ENCODE data around the gene PNP.

The PNP gene

GRCh38 chr14:20456971-20457370 is 12.2 kb upstream of the PNP start:
- H3K27me3 ChIP-seq: no peaks in the 10 kb centered on the region
- TF ChIP-seq CTCF (IDR thresholded peaks at IDR 0.05): no peak
- no peak overlapping the region for H3K4me3 ChIP-seq
- H3K9me3 ChIP-seq: no peaks in the 10 kb centered on the region
- no peak for DNase-seq
- no peak overlapping the region for H3K27ac ChIP-seq
- peaks cover 34 to 42% (median 39%) of the 10 kb centered on the region in 3 donors for H3K36me3 ChIP-seq
- intact Hi-C loops (cut with DNase I; ENCODE audit: low total_unique reads): no loop called here
- H3K4me1 ChIP-seq: peaks cover 0 to 52% (median 38%) of the 10 kb centered on the region in 4 donors

- no peak overlapping the region for H3K27ac ChIP-seq
- peaks cover 0 to 48% (median 36%) of the 10 kb centered on the region in 4 donors for H3K4me1 ChIP-seq
- no peaks in the 10 kb centered on the region for H3K27me3 ChIP-seq
- no peak for DNase-seq
- peaks cover 30 to 37% (median 36%) of the 10 kb centered on the region in 3 donors for H3K36me3 ChIP-seq
- intact Hi-C loops (cut with DNase I; ENCODE audit: low total_unique reads): no loop called here
- no peak for TF ChIP-seq CTCF (IDR thresholded peaks at IDR 0.05)
- no peak overlapping the region for H3K4me3 ChIP-seq
- H3K9me3 ChIP-seq: no peaks in the 10 kb centered on the region
Observed at GRCh38 chr14:20458031-20458789, 11.0 kb upstream of the PNP start.

GRCh38 chr14:20460458-20461224 is 8.6 kb upstream of the PNP start:
- Histone ChIP-seq H3K9me3 (no peaks in the 10 kb centered on the region), H3K4me1 (peaks cover 0 to 35% (median 26%) of the 10 kb centered on the region in 4 donors), H3K36me3 (peaks cover 30 to 37% (median 36%) of the 10 kb centered on the region in 3 donors), H3K27ac (peak overlapping the region; percentile 97), H3K4me3 (peak overlapping the region; percentile 99), H3K27me3 (no peaks in the 10 kb centered on the region)
- peak in 1 of 2 donors; percentile 73 for DNase-seq
- intact Hi-C loops (cut with DNase I; ENCODE audit: low total_unique reads): loop anchor here (5.0 kb wide), 4 partner anchors 48 to 152 kb away; partner anchors contain the start of genes PARP2 and TEP1
- TF ChIP-seq CTCF (IDR thresholded peaks at IDR 0.05): no peak

GRCh38 chr14:20461225-20462141 is 7.7 kb upstream of the PNP start, which contains the start of gene PIP4P1:
Gene PIP4P1 (minus strand): TSS chr14:20461434. CDS start chr14:20461325, 109 bp downstream.
- intact Hi-C loops (cut with DNase I; ENCODE audit: low total_unique reads): loop anchor here (5.0 kb wide), 4 partner anchors 49 to 151 kb away; partner anchors contain the start of genes PARP2 and TEP1

More at GRCh38 chr14:20461225-20462141, 7.7 kb upstream of the PNP start, which contains the start of gene PIP4P1:
- Histone ChIP-seq H3K9me3 (no peaks in the 10 kb centered on the region), H3K36me3 (peaks cover 30 to 36% (median 36%) of the 10 kb centered on the region in 3 donors), H3K4me3 (peak within 1 kb of the TSS; percentile 99), H3K27ac (peak within 1 kb of the TSS; percentile 97), H3K4me1 (peaks cover 0 to 27% (median 19%) of the 10 kb centered on the region in 4 donors), H3K27me3 (no peaks in the 10 kb centered on the region)
- peak in 1 of 2 experiments; percentile 50 for TF ChIP-seq CTCF (IDR thresholded peaks at IDR 0.05)
- peak; percentile 100 for DNase-seq
